ENCODE results near the gene DHPS.

GRCh38 chr19:12636631-12637030 is 45.0 kb downstream of the DHPS start:
- TF ChIP-seq POLR2A (IDR thresholded peaks at IDR 0.05) (no peak), CTCF (IDR thresholded peaks at IDR 0.05) (no peak), EP300 (IDR thresholded peaks at IDR 0.05) (no peak)
